AG09319 (cell line): ENCODE data around the gene ENC1.

Experiments used
- DNase-seq: peaks from one replicate; pipeline ENCODE4 v3.0.0-alpha.2; 2010; ENCODE audit warnings: low read depth; ENCODE audit errors: extremely low read depth
- CTCF ChIP-seq: IDR thresholded peaks from 2 replicates; pipeline ENCODE4 v1.5.1; 2011; ENCODE audit warnings: low read depth, mild to moderate bottlenecking, inconsistent platforms, low read length, moderate library complexity

ENC1 gene

GRCh38 chr5:74616236-74617146, 24.0 kb downstream of the ENC1 start:
- TF ChIP-seq CTCF = no peak
- no peak for DNase-seq

- no peak for DNase-seq
- no peak for TF ChIP-seq CTCF
Observed at GRCh38 chr5:74613283-74613682, 27.2 kb downstream of the ENC1 start.

GRCh38 chr5:74612045-74612444, 28.5 kb downstream of the ENC1 start:
- no peak for DNase-seq
- no peak for TF ChIP-seq CTCF

- no peak for DNase-seq
- no peak for TF ChIP-seq CTCF
Observed at GRCh38 chr5:74608736-74609601, 31.6 kb downstream of the ENC1 start.

GRCh38 chr5:74605759-74606158, 34.8 kb downstream of the ENC1 start:
- no peak for DNase-seq

GRCh38 chr5:74603376-74603775, 37.2 kb downstream of the ENC1 start:
- no peak for DNase-seq
- TF ChIP-seq CTCF = no peak

More at GRCh38 chr5:74605759-74606158, 34.8 kb downstream of the ENC1 start:
- no peak for TF ChIP-seq CTCF

GRCh38 chr5:74599148-74599547, 41.4 kb downstream of the ENC1 start:
- no peak for TF ChIP-seq CTCF
- no peak for DNase-seq
